Skeletal muscle cell (primary cell): ENCODE results near the gene IGFALS.

Source experiments
- DNase-seq: peaks from one replicate; pipeline ENCODE4 v3.0.0-alpha.2; 2010; ENCODE audit warnings: low read depth
- H3K4me3 ChIP-seq: 2 replicates; pipeline ENCODE4 v1.5.1; 2011; ENCODE audit warnings: low read depth, mild to moderate bottlenecking, control low read depth, low read length, moderate library complexity

Gene IGFALS

DNA sequence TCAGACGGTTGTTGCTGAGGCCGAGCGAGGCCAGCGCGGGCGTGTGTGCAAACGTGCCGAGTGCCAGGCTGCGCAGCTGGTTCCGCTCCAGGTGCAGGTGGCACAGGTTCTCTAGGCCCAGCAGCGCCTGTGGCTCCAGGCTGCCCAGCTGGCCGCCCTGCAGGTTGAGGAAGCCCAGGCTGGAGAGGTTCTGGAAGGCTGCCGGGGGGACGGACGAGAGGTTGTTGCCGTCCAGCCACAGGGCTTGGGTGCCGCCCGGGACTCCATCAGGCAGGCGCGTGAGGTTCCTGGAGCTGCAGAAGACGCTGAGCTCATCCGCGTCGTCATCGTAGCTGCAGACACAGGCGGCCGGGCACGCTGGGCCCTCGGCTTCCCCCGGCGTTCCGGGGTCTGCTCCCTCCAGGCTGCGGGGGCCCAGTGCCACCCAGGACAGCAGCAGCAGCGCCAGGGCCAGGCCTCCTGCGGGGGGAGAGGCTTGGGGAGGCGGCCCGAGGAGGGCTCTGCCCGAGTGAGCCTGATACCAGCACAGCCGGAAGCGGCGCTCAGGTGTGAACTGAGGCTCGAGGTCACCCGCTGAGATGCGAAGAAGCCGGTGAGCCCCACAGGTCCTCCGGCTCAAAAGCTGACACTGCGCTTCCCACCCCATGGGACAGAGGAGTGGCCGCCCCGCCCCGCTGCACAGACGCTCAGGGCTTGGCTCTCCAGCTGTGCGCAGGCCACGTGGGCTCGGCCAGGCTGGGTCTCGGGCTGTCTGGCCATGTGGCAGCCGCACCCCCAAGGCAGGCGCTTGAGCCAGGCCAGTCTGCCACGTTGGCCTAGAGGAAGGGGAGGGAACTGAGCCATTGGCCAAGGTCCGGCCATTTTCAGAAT, 1.3 kb downstream of the IGFALS start:
- no peak for DNase-seq
- no peak overlapping the region for H3K4me3 ChIP-seq

DNA sequence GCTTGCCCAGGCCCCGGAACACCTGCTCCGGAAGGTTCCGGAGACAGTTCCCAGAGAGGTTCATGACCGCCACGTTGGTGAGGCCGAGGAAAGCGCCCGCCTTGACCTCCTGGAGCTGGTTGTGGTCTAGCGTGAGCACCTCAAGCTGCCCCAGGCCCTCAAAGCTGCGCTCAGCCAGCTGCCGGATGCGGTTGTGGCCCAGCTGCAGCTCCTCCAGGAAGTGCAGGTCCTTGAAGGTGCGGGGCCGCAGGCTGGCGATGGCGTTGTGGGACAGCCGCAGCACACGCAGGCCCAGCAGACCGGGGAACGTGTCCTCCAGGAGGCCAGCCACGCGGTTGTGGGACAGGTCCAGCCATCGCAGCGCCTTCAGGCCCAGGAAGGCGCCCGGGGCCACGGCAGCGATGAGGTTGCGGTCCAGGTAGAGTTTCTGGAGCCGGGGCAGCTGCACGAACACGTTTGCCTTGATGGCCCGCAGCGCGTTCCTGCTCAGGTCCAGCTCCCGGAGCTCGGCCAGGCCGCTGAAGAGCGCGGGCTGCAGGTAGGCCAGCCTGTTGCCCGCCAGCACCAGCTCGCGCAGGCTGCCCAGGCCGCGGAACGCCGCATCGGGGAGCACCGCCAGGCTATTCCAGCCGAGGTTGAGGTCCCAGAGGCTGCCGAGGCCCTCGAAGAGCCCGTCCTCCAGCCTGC, 2.1 kb downstream of the IGFALS start:
- DNase-seq = no peak
- no peak overlapping the region for H3K4me3 ChIP-seq

DNA sequence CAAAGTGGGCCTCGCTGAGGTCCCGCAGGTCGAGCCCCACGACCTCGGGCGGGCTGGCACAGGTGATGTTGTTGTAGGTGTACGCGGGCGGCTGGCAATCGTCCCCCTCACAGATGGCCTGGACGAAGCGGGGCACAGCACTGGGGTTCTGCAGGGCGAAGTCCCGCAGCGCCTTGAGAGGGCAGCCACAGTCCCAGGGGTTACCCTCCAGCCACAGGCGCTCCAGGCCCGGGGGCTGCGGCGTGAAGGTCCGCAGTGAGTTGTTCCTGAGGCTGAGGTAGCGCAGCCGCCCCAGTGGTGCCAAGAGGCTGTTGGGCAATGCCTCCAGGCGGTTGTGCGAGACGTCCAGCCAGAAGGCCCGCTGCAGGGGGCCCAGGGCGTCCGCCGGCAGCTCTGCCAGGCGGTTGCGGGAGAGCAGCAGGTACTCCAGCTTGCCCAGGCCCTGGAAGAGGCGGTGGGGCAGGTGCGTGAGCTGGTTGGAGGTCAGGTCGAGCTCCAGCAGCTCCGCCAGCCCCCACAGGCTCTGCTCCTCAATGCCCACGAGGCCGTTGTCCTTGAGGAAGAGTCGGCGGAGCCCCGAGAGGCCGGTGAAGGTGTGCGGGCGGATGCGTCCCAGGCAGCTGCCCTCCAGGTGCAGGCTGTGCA, 2.8 kb downstream of the IGFALS start:
- H3K4me3 ChIP-seq = no peak overlapping the region

DNA sequence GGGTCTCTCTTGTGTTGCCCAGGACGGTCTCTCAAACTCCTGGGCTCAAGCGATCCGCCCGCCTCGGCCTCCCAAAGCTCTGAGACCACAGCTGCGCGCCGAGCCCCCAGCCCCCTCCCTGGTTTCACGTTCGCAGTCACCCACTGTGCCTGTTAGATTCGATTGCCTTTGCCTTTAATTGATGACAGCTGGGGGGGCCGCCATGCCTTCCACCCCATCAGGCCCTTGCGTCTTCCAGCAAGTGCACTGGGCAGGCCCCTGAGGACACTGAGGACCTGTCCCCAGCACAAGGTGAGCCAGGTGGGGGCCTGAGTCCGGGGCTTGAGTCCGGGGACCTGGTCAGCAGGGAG, 3.3 kb downstream of the IGFALS start:
- DNase-seq = no peak
- no peak overlapping the region for H3K4me3 ChIP-seq

More for the DNA sequence above, 2.8 kb downstream of the IGFALS start:
- DNase-seq = no peak

DNA sequence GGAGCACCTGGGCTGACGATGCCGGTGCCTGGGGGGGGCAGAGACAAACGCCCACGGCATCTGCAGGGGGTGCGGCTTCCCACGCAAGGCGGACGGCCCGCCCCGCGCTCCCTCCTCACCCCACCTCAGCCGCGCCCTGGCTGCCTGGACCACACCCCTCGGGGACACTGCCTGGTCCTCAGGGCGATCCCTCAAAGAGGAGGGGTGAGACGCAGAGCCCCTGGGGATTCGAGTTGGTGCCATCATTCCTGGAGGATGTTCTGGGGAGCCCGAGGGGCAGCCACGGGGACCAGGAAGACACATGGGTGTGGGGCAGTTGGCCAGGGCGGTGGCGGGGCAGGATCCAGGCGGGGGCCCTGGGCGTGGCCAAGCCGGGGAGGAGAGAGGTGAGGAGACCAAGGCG, 3.9 kb downstream of the IGFALS start:
- no peak overlapping the region for H3K4me3 ChIP-seq
- DNase-seq = no peak

DNA sequence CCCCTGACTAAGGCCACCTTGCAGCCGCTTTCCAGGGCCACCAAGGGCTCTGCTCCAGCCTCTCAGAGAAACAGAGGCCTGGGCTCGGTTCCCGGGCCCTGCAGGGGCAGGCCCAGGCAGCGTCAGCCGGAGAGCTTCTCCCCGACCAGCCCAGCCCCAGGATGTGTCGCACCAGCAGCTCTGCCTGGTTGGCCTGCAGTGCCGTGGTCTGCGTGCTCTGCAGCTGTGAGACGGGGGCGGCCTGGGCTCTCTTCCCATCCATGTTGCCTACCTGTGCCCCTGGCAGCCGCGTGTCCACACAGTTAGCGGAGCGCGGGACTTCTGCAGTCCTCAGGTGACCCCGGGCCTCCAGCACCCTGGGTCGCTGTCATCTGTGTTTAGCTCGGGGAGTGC, 4.8 kb downstream of the IGFALS start:
- no peak for DNase-seq
- no peak overlapping the region for H3K4me3 ChIP-seq

DNA sequence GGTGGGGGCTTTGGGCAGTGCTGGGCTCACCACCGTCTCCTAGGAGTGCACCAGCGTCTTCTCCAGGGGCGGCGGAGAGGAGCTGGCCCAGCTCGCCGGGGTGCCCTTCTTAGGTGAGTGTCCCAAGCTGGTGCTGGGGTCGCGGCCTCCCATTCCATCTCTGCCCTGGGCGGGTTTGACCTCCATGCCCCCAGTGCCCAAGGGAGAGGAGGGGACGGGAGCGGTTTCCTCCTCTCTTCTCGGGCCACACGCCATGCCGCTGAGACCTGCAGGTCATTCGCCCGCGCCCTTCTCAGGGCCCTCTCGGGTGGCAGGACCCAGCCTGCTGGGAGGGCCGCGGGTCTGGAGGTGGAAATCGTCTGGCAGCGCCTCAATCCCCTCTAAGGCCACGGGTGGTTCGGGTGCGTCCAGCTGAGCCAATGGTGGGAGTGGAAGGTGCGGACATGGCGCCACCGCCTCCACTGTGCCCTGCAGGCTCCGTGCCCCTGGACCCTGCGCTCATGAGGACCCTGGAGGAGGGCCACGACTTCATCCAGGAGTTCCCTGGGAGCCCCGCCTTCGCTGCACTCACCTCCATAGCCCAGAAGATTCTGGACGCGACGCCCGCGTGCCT, 5.3 kb downstream of the IGFALS start:
- H3K4me3 ChIP-seq = no peak overlapping the region
- no peak for DNase-seq

DNA sequence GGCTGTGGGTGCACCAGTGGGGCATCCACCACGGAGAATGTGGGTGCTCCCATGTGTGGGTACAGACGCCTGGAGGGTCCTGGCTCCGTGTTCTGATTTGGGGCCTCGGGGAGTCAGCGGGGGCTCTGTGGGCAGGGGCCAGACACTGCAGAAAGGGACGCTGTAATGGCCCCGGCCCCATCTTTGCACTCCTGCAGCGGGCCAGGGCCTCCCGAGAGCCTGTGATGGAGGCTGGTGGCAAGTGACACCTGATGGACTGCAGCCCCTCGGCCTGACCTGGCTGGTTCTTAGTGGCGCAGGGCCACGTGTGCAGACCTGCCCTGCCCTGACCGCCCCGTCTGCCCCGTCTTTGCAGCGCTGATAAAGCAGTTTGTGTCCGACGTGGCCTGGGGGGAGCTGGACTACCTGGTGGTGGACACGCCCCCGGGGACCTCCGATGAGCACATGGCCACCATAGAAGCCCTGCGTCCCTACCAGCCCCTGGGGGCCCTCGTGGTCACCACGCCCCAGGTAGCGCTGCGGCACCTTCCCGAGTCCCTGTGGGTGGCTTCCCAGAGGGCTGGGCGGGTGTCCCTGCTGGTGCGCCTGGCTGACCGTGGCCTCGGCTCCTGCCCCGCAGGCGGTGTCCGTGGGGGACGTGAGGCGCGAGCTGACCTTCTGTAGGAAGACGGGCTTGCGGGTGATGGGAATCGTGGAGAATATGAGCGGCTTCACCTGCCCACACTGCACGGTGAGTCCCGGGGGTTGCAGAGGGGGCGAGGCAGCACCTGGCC, 6.0 kb downstream of the IGFALS start:
- no peak for DNase-seq
- no peak overlapping the region for H3K4me3 ChIP-seq

DNA sequence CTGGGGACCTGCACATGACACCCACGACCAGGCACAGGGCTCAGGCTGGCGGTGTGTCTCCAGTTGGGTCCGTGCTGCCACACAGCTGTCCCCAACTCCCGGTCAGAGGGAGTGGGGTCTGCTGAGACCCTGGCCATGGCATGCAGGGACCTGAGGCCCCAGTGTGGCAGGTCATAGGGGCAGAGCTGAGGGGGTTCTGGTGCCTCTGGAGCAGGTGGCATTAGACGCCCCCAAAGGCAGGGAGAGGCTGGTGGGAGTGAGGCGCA, 6.5 kb downstream of the IGFALS start:
- no peak for DNase-seq

DNA sequence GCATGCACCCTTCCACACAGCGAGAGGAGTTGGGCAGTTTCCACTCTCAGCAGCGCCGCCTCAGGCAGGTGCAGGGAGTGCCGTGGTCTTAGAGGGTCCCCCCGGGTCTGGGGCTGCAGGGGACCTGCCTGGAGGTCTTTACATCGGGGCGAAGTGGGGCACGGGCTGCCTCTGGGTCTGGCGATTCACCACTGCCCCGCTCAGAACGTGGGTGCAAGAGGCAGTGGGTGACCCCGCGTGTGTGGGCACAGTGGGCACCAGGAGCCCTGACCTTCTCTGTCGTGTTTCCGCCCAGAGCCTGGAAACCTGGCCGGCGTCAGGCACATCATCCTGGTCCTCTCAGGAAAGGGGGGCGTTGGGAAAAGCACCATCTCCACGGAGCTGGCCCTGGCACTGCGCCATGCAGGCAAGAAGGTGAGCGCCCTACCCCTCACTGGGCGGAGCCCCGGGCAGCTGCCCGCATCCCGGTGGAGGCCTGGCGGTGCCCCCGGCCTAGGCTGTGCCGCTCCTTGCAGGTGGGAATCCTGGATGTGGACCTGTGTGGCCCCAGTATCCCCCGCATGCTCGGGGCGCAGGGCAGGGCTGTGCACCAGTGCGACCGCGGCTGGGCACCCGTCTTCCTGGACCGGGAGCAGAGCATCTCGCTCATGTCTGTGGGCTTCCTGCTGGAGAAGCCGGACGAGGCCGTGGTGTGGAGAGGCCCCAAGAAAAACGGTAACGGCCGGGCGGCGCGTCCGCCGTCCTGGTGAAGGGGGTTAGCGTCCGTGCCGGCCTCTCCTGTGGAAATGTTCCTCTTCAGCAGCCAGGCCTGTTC, 7.1 kb downstream of the IGFALS start:
- DNase-seq = no peak
- H3K4me3 ChIP-seq = no peak overlapping the region

More for the DNA sequence above, 6.5 kb downstream of the IGFALS start:
- H3K4me3 ChIP-seq = no peak overlapping the region

DNA sequence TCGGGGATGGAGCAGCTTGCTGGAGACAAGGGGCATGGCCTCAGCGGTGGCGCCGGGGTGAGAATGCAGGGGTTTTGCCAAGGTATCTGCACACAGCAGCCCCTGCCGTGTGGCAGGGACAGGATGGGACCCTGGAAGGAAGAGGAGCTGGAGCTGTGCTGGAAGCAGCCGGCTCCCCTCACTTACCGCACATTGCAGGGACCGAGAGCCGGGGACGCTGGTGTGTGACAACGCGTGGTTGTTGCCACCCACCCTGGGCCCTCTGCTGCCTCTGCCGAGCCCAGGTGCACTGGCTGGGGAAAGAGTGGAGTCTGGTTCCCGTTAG, 7.7 kb downstream of the IGFALS start:
- no peak overlapping the region for H3K4me3 ChIP-seq
- DNase-seq = no peak

DNA sequence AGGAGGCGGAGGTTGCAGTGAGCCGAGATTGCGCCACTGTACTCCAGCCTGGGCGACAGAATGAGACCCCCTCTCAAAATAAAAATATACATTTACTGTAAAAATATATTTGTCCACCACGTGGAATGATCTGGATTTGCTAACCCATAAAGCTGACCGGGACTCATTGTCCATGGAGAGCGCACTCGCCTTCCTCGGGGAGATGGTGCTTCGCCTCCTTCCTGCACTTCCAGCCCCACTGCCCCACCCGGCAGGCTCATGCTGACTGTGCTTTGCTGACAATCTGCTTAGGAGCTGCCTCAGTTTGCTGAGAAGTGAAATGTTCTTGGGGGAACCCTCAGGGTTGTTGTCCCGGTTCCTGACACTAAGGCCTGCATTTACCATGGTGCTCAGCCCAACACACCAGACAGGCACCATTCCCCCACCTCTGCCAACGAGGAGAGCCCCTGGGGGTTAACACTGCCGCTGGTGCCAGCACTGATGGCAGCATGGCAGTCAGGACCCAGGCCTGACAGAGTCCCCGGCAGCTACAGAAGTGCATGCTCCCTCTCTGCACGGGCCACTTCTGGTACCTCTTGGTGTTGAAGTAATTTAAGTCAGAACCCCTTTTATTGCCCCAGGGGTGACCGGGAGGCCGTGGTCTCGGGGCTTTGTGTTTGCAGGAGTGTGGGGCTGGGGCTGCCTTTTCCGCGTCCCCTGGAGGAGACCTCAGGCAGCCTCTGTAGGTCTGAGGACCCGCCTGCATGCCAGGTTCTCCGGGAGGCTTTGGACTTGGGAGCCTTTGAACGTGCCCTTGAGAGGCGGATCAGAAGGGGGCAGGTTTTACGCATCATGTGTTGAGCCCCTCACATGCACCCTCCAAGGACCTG, 8.3 kb downstream of the IGFALS start:
- H3K4me3 ChIP-seq = no peak overlapping the region
- DNase-seq = no peak

DNA sequence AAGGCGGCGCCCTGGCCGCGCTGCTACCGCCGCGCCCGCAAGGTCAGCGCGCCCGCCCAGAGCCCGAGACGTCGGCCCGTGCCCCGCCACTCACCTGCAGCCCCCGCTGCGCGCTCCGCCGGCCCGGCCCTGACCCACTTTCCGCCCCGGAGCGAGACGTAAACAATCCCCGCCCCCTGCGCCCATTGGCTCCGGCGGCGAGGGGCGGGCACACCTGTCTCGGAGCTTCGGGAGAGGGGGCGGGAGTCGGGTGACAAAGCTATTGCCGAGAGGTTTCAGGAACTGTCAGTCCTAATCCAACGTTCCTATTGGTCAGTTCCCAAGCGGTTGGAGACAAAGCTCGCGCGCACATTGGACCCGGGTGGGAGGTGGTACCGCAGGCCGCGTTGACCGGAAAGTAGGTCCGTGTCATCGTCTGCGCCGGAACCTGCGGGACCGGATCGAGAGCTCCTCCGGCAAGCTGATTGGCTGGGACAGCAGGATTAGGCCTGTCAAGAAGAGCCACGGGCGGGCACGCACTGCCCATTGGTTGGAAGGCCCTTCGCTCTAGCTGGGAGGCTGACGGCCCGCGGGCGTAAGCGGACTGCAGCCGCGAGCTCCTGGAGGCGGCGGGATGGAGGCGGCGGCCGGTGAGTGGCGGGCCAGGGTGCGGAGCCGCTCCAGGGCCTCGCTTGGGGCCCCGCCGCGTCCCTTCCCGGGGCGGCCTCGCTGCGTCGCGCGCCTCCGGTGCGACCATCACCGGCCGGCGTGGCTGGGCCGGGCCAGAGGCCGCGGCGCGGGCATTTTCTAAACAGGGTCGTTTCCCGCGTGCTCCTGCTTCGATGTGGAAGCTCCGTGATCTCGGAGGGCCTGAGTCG, 10.9 kb downstream of the IGFALS start, which contains the start of the genes NUBP2 and SPSB3:
NUBP2 (plus strand) TSS at position 553 of the 857 bp plus-strand sequence; CDS start at position 614, 61 bp downstream.
SPSB3 (minus strand) TSS at position 164 of the 857 bp plus-strand sequence. CDS start 1,088 bp downstream, outside the sequence.
- peak; percentile 100 for DNase-seq
- H3K4me3 ChIP-seq = peak within 1 kb of the TSS; percentile 89

DNA sequence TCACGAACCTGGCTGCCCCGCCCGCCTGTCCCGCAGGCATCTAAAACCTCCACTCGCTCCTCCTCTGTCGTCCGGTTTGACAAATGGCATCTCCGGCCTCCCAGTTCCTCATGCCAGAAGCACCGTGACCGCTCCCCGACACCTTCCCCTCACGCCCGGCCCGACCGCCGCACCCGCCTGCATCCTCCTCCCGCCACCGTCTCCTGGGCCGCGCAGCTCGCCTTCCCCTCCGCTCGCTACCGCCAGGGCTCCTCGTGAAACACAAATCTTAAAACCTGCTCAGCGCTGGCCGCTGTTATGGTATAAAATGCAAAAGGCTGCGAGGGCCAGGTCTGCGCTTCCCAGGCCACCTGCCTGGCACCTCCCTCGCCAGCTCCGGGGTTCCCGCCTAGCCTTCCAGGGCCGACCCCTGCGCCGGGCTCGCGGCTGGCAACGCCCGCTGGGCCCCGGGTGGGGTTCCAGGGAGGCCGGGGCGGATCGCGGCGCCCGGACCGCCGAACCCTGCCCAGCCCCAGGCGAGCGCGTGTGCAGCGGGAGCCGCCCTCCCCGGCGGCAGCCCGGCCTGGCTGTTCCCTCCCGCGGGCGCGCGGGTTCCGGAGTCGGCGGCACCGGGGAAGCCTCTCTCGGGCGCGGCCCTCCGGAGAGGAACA, 11.6 kb downstream of the IGFALS start:
- DNase-seq = no peak
- H3K4me3 ChIP-seq = peak overlapping the region; percentile 81

DNA sequence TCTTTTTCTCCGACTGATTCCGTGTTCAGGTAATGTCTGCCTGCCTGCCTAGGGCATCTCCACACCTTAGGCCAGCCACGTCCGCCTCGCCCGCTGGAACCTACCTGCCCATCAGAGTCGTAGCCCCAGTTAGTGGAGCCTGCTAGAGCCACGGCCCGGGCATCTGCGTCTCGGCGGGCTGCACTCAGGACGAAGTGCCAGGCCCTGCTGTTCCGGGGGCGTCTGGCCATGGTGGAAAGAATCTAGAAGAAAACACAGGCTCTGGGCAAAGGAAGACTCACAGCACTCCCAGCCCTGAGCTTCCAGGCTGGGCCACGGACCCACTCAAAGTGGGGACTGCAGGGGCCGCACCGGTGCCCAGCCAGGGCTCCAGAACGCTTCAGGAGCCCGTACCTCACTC, 12.3 kb downstream of the IGFALS start:
- H3K4me3 ChIP-seq = peak overlapping the region; percentile 81
- DNase-seq = no peak

DNA sequence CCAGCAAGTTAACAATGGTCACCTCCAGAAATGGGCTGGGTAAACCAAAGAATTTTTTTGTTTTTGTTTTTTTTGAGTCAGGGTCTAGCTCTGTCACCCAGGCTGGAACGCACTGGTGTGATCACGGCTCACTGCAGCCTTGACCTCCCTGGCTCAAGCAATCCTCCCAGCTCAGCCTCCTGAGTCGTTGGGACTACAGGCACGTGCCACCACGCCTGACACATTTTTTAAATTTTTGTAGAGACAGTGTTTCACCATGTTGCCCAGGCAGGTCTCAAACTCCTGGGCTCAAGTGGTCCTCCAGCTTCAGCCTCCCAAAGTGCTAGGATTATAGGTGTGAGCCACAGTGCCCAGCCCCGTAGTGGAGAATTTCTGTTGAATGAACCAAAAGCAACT, 12.8 kb downstream of the IGFALS start:
- DNase-seq = no peak
- no peak overlapping the region for H3K4me3 ChIP-seq
